Muscle of back (tissue), 11 donors: Measurements from ENCODE around the gene IGSF21. TPM values are rescaled to one million over a fixed set of nuclear protein-coding genes. Genes with fewer than 3 reads are reported as not detected.

Experiments
- DNase-seq, 3 donors: peaks; one replicate each; pipeline versions ENCODE4 v3.0.0 to v3.0.0-alpha.2; 2013
- polyA plus RNA-seq, 10 donors: library from polyadenylated mRNA; unstranded; fragments of 120-200 nt; gene quantifications; one replicate each; pipeline ENCODE4 v1.2.1, GENCODE V29; 2013; ENCODE audit not compliant: insufficient read length in 10 of 10

The IGSF21 gene
- polyA plus RNA-seq, 10 donors, result 0.08 to 1.0 (median 0.31) TPM; not detected in 4

GRCh38 chr1:18175530-18176377 lies 68.2 kb downstream of the IGSF21 start:
- DNase-seq, result no peak

- DNase-seq, result no peak
Observed at GRCh38 chr1:18176619-18177018, 69.0 kb downstream of the IGSF21 start.

GRCh38 chr1:18178111-18178510 lies 70.5 kb downstream of the IGSF21 start:
- no peak for DNase-seq

DNA sequence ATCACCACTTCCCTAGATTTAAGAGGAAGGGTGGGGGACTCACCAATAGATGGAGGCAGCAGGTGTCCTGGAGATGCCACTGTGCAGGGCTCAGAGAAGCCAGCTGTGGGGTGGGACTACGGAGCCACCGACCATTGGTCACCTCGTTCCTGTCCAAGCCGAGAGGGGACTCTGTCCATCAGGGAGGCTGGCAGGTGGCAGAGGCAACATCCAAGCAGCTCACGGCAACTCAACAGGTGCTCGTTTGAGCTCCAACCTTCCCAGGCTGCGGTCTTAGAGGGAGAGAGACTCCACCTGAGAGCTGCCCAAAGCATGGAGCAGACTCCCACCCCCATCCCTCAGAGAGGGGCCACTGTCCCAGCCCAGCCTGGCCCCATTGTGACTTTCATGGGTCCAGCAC lies 71.4 kb downstream of the IGSF21 start:
- no peak for DNase-seq

DNA sequence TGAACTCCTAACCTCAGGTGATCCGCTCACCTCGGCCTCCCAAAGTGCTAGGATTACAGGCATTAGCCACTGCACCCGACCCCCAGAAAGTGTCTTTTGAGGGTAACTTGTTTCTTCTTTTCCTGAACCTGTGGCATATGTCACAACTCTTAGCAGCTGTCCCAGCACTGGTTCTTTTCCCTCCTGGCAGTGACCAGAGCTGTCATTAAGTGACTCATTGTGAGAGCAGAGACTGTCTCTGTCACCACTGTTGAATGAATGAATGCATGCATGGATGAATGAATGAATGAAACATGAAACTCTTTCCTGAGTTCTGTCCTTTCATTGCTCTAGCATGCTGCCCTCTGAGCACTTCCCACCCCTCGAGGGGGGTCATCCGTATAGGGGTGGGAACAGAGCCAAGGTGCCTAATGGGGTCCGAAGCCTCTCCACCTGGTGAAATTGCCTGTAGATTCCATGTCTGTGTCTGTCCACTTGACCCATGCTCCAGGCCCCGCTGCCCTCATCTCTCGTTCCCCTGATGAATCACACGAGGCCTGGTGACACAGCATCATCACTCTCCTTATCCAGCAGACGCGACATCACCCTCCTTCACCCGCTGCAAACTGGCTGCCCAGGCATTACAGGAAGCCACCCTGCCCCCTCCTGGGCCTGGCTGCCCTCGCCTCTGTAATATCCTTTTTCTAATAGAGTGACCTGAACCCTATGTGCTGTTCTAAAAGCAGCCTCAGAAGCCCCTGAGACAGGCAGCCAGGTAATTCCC lies 75.0 kb downstream of the IGSF21 start:
- DNase-seq, result no peak

GRCh38 chr1:18183533-18183932 lies 75.9 kb downstream of the IGSF21 start:
- DNase-seq, result no peak

DNA sequence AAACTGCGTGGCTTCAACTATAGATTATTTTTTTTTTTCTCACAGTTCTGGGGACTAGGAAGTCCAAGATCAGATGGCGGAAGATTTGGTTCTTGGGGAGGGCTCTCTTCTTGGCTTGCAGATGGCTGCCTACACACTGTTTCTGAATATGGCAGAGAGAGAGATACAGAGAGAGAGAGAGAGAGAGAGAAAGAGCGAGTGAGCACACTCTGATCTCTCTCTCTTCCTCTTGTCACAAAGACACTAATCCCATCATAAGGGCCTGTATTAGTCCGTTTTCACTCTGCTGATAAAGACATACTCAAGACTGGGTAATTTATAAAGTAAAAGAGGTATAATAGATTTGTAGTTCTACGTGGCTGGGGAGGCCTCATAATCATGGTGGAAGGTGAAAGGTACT lies 79.5 kb downstream of the IGSF21 start:
- DNase-seq, result no peak

DNA sequence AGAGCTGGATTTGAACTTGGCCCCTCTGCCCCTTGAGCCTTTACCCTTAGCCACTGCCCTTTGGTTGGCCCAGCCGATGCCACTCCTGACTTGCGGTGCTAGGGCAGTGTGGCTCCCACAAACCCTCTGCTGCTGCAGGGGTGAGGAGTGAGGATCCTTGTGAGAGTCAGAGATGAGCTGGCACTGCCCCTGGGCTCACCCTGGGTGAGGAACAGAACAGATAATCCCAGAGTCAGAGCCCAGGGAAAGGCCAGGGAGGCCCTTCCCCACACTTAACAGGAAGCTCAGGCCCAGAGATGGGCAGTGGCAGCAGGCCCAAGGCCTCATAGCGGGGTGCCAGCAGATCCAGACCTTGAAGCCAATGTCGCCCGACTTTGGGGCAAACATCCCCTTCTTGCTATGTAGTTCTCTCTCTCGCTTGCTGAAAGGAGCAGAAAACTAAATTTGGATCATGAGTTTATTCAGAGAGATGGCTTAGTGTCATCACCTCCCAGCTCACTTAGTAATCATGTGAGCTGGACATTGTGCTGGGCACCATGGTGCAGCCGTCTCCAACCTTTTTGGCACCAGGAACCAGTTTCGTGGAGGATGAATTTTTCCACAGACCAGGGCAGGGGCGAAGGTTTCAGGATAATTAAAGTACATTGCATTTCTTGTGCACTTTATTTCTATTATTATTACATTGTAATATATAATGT lies 81.4 kb downstream of the IGSF21 start:
- no peak for DNase-seq

- no peak for DNase-seq
Observed at GRCh38 chr1:18190598-18190997, 83.0 kb downstream of the IGSF21 start.

DNA sequence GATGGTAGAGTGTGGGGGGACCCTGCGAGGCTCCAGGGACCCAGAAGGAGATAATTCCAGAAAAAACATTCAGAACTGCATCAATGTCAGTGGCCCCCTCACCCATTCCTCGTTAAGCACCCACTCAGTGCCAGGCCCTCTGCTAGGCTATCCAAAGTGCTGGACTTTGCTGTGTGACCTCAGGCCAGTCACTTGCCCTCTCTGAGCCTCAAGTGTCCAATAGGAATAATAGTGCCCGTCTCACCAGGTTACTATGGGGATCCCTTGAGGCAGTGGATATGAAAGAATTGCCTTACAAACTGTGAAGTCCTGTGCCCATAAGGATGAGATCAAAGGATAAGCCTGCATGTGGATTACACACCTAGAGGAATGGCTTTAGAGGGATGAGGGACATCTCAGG lies 83.4 kb downstream of the IGSF21 start:
- DNase-seq, result no peak

DNA sequence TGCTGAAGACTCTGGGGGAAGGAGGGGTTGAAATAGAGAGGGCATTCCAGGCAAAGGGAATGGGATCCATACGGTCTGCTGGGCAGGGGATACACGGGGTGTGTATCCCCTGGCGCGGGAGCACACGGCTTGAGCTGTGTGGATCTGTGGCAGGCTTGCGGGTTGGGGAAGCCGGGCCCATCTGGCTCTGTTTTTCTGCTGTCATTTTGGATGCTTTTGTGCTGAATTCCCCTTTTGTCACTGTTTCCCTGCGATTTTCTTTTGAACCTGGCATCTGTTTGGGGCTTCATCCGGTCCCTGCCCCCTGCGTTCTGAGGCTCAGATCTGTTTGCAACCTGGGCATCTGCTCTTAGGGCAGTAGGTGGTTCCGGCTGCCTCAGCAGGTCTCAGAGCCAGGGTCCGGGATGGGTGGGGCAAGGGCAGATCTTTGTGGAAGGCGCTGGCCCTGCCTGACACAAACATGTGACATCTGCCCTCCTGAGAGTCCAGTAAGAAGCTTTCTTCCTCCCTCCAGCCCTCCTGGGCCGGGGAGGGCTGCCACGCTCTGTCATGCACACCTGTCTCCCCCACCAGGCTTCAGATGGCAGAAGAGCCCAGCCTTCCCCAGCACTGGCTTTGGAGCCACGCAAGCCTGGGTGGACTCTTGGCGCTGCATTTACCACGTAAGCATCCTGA lies 84.0 kb downstream of the IGSF21 start:
- DNase-seq, result no peak

GRCh38 chr1:18192182-18192581 lies 84.6 kb downstream of the IGSF21 start:
- no peak for DNase-seq

- no peak for DNase-seq
Observed at GRCh38 chr1:18192974-18193373, 85.4 kb downstream of the IGSF21 start.

DNA sequence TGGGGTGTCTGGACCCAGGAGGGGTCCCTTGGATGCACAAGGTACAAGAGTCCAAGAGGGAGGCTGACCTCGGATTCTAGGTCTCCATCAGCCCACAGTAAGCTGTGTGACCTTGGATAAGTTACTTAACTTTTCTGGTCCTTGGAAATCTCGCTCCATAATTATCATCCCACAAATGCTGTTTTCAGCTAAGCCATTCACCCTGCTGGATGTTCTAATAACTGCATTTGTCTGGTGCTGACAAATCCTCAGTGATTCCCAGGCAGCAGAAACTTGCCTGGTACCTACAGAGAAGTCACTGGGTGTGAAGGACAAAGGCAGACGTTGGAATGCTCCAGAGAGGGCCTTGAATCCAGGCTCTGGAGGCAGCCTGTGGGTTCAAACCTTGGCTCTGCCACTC lies 89.7 kb downstream of the IGSF21 start:
- DNase-seq, result no peak

DNA sequence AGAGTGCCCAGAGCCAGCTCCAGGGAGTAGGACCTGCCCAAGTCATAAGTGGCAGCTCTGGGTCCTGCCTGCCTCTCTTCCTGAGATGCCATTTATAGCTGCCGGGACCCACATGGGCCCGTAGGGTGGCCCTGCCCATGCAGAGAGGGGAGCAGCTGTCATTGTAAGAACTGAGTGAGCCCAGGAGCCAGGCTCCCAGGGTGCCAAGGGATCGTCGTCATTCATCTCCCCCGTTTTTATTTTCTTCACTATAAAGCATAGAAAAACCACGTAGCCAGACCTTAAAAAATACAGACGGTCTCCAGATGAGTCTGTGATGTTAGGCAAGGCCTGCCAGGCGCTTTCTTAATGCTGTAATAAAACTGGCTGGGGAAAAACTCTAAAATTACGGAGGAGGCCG lies 90.7 kb downstream of the IGSF21 start:
- peak; percentile 7 to 59 (median 16) for DNase-seq

GRCh38 chr1:18199462-18199861 lies 91.9 kb downstream of the IGSF21 start:
- DNase-seq, result no peak

- DNase-seq, result no peak
Observed at GRCh38 chr1:18200136-18200717, 92.6 kb downstream of the IGSF21 start.

DNA sequence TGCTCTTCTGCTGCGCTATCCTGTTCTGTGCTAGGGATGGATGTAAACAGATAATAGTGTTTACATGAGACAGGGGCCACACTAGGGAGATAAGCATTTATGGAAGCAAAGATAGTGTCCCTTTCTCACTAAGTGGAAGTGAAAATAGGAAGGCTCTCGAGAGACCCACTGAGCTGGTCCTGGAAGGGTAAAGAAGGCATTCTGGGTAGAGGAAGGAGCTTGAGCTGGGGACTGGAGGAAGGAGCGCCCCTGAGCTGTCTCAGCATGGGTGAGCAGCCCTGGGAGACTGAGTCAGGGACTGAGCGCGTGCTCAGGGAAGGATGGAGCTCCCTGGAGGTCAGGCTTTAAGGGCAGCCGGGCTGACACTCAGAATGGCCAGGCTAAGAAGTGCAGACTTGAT lies 93.3 kb downstream of the IGSF21 start:
- no peak for DNase-seq

GRCh38 chr1:18201997-18202719 lies 94.6 kb downstream of the IGSF21 start:
- DNase-seq, result no peak

DNA sequence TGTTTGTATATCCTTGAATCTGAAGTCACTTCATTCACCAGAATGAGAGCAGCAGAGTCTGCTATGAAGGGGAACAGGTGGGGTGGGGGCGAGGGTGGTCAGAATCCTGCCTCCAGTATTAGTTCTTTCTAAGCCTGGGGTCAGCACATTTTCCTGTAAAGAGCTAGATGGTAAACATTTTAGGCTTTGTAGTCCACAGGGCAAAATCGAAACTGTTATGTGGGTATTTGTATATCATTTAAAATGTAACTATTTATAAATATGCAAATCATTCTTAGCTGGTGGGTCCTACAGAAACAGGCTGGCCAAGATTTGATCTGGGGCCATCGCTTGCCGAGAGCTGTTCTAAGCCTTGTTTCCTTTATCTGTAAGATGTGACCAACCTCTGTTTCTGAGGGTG lies 96.0 kb downstream of the IGSF21 start:
- DNase-seq, result no peak

DNA sequence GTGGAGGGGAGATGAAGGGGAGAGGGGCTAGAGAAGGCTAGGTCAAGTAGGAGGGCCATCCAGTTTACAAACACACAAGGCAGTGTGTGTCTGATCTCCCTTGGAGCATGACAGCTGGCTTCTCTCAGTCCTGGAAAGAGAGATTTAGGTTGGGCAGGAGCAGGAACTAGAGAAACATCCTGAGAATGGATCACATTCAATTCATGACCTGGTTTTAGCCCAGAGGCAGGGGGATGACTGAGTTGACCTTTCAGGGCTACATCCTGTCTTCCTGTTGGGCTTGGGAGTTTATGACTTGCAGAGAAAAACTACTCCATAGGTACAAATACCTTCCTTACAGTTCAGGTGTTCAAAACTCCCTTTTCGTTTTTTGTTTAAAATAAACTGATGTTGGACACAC lies 97.0 kb downstream of the IGSF21 start:
- DNase-seq, result no peak
